Measurements from ENCODE around the gene TNFRSF21.
"Not testable (repeated sequence)": the region's sequence is repeated elsewhere in the genome, so short reads cannot be mapped to it uniquely, and the experiment has no call there.

TNFRSF21 gene

DNA sequence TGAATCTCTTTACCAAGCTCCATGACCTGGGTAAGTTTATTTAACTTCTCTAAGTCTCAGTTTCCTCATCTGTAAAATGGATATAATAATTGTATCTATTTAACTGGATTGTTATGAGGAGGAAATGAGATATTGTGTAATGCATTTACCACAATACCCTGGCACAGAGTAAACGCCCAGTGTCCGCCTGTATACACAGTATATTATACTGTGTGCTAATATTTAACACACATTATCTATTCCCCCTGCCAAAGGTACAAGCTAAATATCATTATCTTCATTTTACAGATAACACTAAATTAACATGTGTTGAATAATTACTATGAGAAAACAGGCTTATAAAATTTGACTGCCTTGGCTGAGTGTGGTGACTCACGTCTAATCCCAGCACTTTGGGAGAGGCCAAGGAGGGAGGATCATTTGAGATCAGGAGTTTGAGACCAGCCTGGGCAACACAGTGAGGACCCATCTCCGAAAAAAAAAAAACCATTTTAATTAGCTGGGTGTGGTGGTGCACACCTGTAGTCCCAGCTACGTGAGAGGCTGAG lies 38.7 kb upstream of the TNFRSF21 start:
- Histone ChIP-seq H3K9ac (ENCODE audit: low read length in 5 of 5) (no peak overlapping the region), H3K27me3 (ENCODE audit: control insufficient read depth in 5 of 5, insufficient read depth in 4 of 5, low read length in 5 of 5) (no peaks in the 10 kb centered on the region), H3K4me3 (ENCODE audit: low read depth in 1 of 5, low read length in 5 of 5) (no peak overlapping the region), H3K4me1 (ENCODE audit: control insufficient read depth in 5 of 5, insufficient read depth in 5 of 5, low read length in 5 of 5) (no peaks in the 10 kb centered on the region), H3K36me3 (ENCODE audit: control insufficient read depth in 5 of 5, insufficient read depth in 5 of 5, low read length in 5 of 5) (no peaks in the 10 kb centered on the region), H3K27ac (ENCODE audit: low read depth, low read length) (no peak overlapping the region), H3K9me3 (ENCODE audit: control insufficient read depth in 5 of 5, low read length in 5 of 5) (no peaks in the 10 kb centered on the region)

DNA sequence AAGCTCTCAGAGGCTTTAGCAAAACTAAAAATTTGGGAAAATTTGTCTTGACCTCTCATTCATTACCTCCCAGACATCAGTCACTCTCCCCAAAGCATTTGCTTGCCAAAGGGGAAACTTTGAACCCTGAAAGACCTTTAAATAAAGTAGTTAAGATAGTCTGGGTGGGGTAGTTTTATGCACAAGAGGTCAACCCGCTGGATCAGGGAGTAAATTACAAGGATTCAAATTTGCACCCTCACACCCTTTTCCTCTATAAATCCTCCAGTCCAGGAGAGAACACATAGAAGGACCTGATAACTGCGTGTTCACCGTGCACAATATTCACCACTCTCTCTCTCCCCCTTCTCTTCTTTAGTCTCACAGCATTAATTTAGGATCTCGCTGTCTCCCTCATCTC lies 36.1 kb upstream of the TNFRSF21 start:
- H3K27me3 ChIP-seq (ENCODE audit: control insufficient read depth in 5 of 5, insufficient read depth in 4 of 5, low read length in 5 of 5): no peaks in the 10 kb centered on the region
- H3K9ac ChIP-seq (ENCODE audit: low read length in 5 of 5): no peak overlapping the region
- no peak overlapping the region for H3K27ac ChIP-seq (ENCODE audit: low read depth, low read length)
- peaks cover 0 to 6% (median 0%) of the 10 kb centered on the region in 5 donors for H3K4me1 ChIP-seq (ENCODE audit: control insufficient read depth in 5 of 5, insufficient read depth in 5 of 5, low read length in 5 of 5)
- no peaks in the 10 kb centered on the region for H3K36me3 ChIP-seq (ENCODE audit: control insufficient read depth in 5 of 5, insufficient read depth in 5 of 5, low read length in 5 of 5)
- no peaks in the 10 kb centered on the region for H3K9me3 ChIP-seq (ENCODE audit: control insufficient read depth in 5 of 5, low read length in 5 of 5)
- H3K4me3 ChIP-seq (ENCODE audit: low read depth in 1 of 5, low read length in 5 of 5): no peak overlapping the region

DNA sequence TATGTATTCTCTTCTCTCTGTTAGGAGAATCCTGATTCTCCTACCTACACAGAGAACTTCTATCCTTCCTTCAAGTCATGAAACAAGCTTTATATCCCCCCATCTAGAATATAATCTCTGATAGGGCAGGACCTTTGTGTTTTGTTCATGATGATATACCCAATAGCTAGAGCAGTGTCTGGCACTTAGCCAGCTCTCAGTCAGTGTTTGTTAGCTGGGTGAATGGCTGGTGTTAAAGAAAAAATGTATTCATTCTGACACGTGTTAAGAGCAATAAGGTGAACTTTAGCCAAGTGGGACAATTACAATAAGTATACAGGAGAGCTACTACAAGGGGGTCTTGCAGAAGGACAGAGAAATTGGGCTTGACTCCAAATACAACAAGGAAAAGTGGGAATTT lies 34.3 kb upstream of the TNFRSF21 start:
- H3K27me3 ChIP-seq (ENCODE audit: control insufficient read depth in 5 of 5, insufficient read depth in 4 of 5, low read length in 5 of 5): no peaks in the 10 kb centered on the region
- H3K9me3 ChIP-seq (ENCODE audit: control insufficient read depth in 5 of 5, low read length in 5 of 5): no peaks in the 10 kb centered on the region
- H3K9ac ChIP-seq (ENCODE audit: low read length in 5 of 5): no peak overlapping the region
- no peaks in the 10 kb centered on the region for H3K36me3 ChIP-seq (ENCODE audit: control insufficient read depth in 5 of 5, insufficient read depth in 5 of 5, low read length in 5 of 5)
- H3K4me1 ChIP-seq (ENCODE audit: control insufficient read depth in 5 of 5, insufficient read depth in 5 of 5, low read length in 5 of 5): peaks cover 0 to 6% (median 0%) of the 10 kb centered on the region in 5 donors
- no peak overlapping the region for H3K4me3 ChIP-seq (ENCODE audit: low read depth in 1 of 5, low read length in 5 of 5)
- H3K27ac ChIP-seq (ENCODE audit: low read depth, low read length): no peak overlapping the region

DNA sequence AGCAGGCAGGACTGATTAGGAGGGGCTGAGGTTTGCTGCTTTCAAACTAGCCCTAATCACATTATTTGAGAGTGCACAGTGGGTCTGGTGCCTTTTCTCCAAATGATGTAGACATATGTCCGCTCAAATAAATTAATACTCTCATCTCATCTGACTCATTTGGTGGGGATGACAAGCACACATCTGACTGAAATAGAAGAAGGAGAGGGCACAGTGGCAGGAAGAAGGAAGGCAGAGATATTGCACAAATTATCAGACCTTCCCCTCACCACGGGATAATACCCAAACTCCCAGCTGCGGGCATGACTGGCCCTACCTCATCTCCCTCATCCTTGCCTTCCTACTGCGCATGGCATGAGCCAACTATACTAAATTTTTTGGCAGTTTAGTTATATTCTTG lies 33.9 kb upstream of the TNFRSF21 start:
- no peaks in the 10 kb centered on the region for H3K36me3 ChIP-seq (ENCODE audit: control insufficient read depth in 5 of 5, insufficient read depth in 5 of 5, low read length in 5 of 5)
- peaks cover 0 to 6% (median 0%) of the 10 kb centered on the region in 5 donors for H3K4me1 ChIP-seq (ENCODE audit: control insufficient read depth in 5 of 5, insufficient read depth in 5 of 5, low read length in 5 of 5)
- no peak overlapping the region for H3K4me3 ChIP-seq (ENCODE audit: low read depth in 1 of 5, low read length in 5 of 5)
- no peak overlapping the region for H3K27ac ChIP-seq (ENCODE audit: low read depth, low read length)
- H3K9me3 ChIP-seq (ENCODE audit: control insufficient read depth in 5 of 5, low read length in 5 of 5): no peaks in the 10 kb centered on the region
- H3K9ac ChIP-seq (ENCODE audit: low read length in 5 of 5): no peak overlapping the region
- H3K27me3 ChIP-seq (ENCODE audit: control insufficient read depth in 5 of 5, insufficient read depth in 4 of 5, low read length in 5 of 5): no peaks in the 10 kb centered on the region

DNA sequence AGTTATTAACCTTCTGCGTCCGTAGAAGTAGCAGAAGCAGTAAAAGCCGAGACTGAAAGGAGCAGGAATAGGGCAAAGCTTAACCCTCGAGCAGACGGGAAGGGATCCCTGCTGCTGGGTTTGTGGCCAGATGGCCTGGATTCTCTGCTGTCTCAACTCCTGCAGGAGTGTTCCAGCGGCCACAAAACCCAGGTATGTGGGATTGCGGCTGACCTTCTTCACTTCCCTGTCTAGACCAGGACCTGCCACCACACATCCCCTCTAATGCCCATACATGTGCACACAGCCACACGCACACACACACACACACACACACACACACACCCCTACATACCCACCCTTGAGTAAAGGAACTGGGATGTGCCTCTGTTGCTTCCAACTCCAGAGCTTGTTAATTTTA lies 33.1 kb upstream of the TNFRSF21 start:
- Histone ChIP-seq H3K9ac (ENCODE audit: low read length in 5 of 5) (no peak overlapping the region), H3K4me1 (ENCODE audit: control insufficient read depth in 5 of 5, insufficient read depth in 5 of 5, low read length in 5 of 5) (peaks cover 0 to 6% (median 0%) of the 10 kb centered on the region in 5 donors), H3K36me3 (ENCODE audit: control insufficient read depth in 5 of 5, insufficient read depth in 5 of 5, low read length in 5 of 5) (no peaks in the 10 kb centered on the region), H3K27ac (ENCODE audit: low read depth, low read length) (no peak overlapping the region), H3K4me3 (ENCODE audit: low read depth in 1 of 5, low read length in 5 of 5) (no peak overlapping the region), H3K27me3 (ENCODE audit: control insufficient read depth in 5 of 5, insufficient read depth in 4 of 5, low read length in 5 of 5) (no peaks in the 10 kb centered on the region), H3K9me3 (ENCODE audit: control insufficient read depth in 5 of 5, low read length in 5 of 5) (no peaks in the 10 kb centered on the region)

DNA sequence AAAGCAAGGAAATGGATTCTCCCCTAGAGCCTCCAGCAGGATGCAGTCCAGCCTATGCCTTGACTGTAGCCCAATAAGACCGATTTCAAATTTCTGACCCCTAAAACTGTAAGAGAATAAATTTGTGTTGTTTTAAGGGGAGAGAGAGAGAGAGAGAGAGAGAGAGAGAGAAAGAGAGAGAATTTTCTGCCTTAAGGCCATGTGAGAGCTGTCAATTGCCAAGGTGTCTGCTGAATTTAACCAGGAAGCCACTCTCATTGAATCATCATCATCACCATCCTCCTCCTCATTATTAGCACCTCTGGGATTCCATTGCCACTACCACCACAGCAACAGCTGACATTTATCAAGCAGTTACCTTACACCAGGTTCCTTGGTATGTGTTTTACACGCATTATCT lies 27.8 kb upstream of the TNFRSF21 start:
- no peak overlapping the region for H3K9ac ChIP-seq (ENCODE audit: low read length in 5 of 5)

DNA sequence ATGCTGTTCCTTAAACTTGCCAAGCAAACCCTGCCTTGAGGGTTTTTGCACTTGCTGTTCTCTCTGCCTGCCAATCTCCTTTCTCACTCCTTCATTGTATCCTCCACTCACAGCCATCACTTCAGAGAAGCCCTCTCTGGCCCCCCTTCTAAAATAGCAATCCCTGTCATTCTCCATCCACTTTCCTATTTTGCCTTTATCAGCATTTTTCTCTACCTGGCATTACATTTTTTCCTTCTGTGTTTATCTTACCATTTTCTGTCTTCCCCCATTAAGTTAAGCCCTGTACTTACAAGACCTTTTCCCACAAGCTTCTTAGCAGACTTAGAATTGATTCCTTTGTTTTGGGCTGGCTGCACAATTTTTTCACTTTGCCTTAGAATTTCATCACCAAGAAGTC lies 26.6 kb upstream of the TNFRSF21 start:
- Histone ChIP-seq H3K27ac (ENCODE audit: low read depth, low read length) (no peak overlapping the region), H3K4me3 (ENCODE audit: low read depth in 1 of 5, low read length in 5 of 5) (no peak overlapping the region), H3K27me3 (ENCODE audit: control insufficient read depth in 5 of 5, insufficient read depth in 4 of 5, low read length in 5 of 5) (no peaks in the 10 kb centered on the region), H3K36me3 (ENCODE audit: control insufficient read depth in 5 of 5, insufficient read depth in 5 of 5, low read length in 5 of 5) (no peaks in the 10 kb centered on the region), H3K9me3 (ENCODE audit: control insufficient read depth in 5 of 5, low read length in 5 of 5) (no peaks in the 10 kb centered on the region), H3K9ac (ENCODE audit: low read length in 5 of 5) (no peak overlapping the region), H3K4me1 (ENCODE audit: control insufficient read depth in 5 of 5, insufficient read depth in 5 of 5, low read length in 5 of 5) (peaks cover 0 to 5% (median 0%) of the 10 kb centered on the region in 5 donors)

More for the DNA sequence above, 27.8 kb upstream of the TNFRSF21 start:
- H3K36me3 ChIP-seq (ENCODE audit: control insufficient read depth in 5 of 5, insufficient read depth in 5 of 5, low read length in 5 of 5): no peaks in the 10 kb centered on the region
- peaks cover 0 to 5% (median 0%) of the 10 kb centered on the region in 5 donors for H3K4me1 ChIP-seq (ENCODE audit: control insufficient read depth in 5 of 5, insufficient read depth in 5 of 5, low read length in 5 of 5)
- no peaks in the 10 kb centered on the region for H3K9me3 ChIP-seq (ENCODE audit: control insufficient read depth in 5 of 5, low read length in 5 of 5)
- no peak overlapping the region for H3K27ac ChIP-seq (ENCODE audit: low read depth, low read length)
- no peaks in the 10 kb centered on the region for H3K27me3 ChIP-seq (ENCODE audit: control insufficient read depth in 5 of 5, insufficient read depth in 4 of 5, low read length in 5 of 5)
- H3K4me3 ChIP-seq (ENCODE audit: low read depth in 1 of 5, low read length in 5 of 5): no peak overlapping the region

DNA sequence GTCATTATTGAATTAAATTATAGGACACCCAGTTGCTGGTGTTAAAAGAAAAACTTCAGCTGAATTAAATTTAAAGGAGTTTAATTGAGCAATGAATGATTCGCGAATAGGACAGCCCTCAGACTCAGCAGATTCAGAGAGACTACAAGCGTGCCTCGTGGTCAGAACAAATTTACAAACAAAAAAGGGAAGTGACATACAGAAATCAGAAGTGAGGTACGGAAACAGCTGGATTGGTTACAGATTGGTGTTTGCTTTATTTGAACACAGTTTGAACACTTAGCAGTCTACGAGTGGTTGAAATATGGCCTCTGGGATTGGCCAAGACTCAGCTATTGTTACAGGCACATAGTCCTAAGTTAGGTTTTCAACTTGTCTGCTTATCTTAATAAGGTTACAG lies 25.8 kb upstream of the TNFRSF21 start:
- Histone ChIP-seq H3K4me3 (ENCODE audit: low read depth in 1 of 5, low read length in 5 of 5) (no peak overlapping the region), H3K9me3 (ENCODE audit: control insufficient read depth in 5 of 5, low read length in 5 of 5) (no peaks in the 10 kb centered on the region), H3K36me3 (ENCODE audit: control insufficient read depth in 5 of 5, insufficient read depth in 5 of 5, low read length in 5 of 5) (no peaks in the 10 kb centered on the region), H3K9ac (ENCODE audit: low read length in 5 of 5) (no peak overlapping the region), H3K27ac (ENCODE audit: low read depth, low read length) (no peak overlapping the region), H3K4me1 (ENCODE audit: control insufficient read depth in 5 of 5, insufficient read depth in 5 of 5, low read length in 5 of 5) (peaks cover 0 to 5% (median 0%) of the 10 kb centered on the region in 5 donors), H3K27me3 (ENCODE audit: control insufficient read depth in 5 of 5, insufficient read depth in 4 of 5, low read length in 5 of 5) (no peaks in the 10 kb centered on the region)

DNA sequence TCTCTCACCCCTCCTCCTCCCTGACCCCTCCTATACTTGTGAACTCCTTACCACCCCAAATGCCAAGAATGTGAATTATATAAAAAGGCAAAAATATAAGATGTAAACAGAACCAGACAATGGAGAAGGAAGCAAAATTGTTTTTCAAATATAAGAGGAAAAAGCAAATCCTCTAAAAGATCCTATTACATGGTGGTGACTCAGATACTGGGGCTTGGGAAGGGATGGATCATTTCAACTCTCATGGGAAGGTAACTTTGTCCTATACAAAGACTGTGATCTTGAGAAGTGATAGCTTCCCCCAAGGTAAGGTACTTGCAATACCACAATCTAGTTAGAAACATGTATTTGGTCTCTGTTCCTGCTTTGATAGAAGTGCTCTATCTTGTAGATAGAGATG lies 24.6 kb upstream of the TNFRSF21 start:
- Histone ChIP-seq H3K9ac (ENCODE audit: low read length in 5 of 5) (no peak overlapping the region), H3K27me3 (ENCODE audit: control insufficient read depth in 5 of 5, insufficient read depth in 4 of 5, low read length in 5 of 5) (no peaks in the 10 kb centered on the region), H3K9me3 (ENCODE audit: control insufficient read depth in 5 of 5, low read length in 5 of 5) (no peaks in the 10 kb centered on the region), H3K4me1 (ENCODE audit: control insufficient read depth in 5 of 5, insufficient read depth in 5 of 5, low read length in 5 of 5) (peaks cover 0 to 5% (median 0%) of the 10 kb centered on the region in 5 donors), H3K27ac (ENCODE audit: low read depth, low read length) (no peak overlapping the region), H3K36me3 (ENCODE audit: control insufficient read depth in 5 of 5, insufficient read depth in 5 of 5, low read length in 5 of 5) (no peaks in the 10 kb centered on the region), H3K4me3 (ENCODE audit: low read depth in 1 of 5, low read length in 5 of 5) (no peak overlapping the region)

DNA sequence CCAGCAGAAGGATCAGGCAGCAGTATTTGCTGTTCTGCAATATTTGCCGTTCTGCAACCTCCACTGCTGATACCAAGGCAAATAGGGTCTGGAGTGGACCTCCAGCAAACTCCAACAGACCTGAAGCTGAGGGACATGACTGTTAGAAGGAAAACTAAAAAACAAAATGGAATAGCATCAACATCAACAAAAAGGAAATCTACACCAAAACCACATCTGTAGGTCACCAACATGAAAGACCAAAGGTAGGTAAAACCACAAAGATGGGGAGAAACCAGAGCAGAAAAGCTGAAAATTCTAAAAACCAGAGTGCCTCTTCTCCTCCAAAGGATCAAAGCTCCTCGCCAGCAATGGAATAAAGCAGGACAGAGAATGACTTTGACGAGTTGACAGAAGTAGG lies 18.9 kb upstream of the TNFRSF21 start:
- H3K9ac ChIP-seq (ENCODE audit: low read length in 5 of 5); H3K27me3 ChIP-seq (ENCODE audit: control insufficient read depth in 5 of 5, insufficient read depth in 4 of 5, low read length in 5 of 5); H3K4me1 ChIP-seq (ENCODE audit: control insufficient read depth in 5 of 5, insufficient read depth in 5 of 5, low read length in 5 of 5); H3K27ac ChIP-seq (ENCODE audit: low read depth, low read length); H3K4me3 ChIP-seq (ENCODE audit: low read depth in 1 of 5, low read length in 5 of 5); H3K9me3 ChIP-seq (ENCODE audit: control insufficient read depth in 5 of 5, low read length in 5 of 5); H3K36me3 ChIP-seq (ENCODE audit: control insufficient read depth in 5 of 5, insufficient read depth in 5 of 5, low read length in 5 of 5): not testable (repeated sequence)

DNA sequence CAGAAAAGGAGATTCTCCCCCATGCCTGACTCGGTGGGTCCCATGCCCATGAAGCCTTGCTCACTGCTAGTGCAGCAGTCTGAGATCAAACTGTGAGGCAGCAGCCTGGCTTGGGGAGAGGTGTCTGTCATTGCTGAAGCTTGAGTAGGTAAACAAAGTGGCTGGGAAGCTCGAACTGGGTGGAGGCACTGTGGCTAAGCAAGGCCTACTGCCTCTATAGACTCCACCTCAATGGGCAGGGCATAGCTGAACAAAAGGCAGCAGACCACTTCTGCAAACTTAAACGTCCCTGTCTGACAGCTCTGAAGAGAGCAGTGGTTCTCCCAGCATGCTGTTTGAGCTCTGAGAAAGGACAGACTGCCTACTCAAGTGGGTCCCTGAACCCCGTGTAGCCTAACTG lies 18.4 kb upstream of the TNFRSF21 start:
- not testable (repeated sequence) for H3K36me3 ChIP-seq (ENCODE audit: control insufficient read depth in 5 of 5, insufficient read depth in 5 of 5, low read length in 5 of 5); H3K4me3 ChIP-seq (ENCODE audit: low read depth in 1 of 5, low read length in 5 of 5); H3K27me3 ChIP-seq (ENCODE audit: control insufficient read depth in 5 of 5, insufficient read depth in 4 of 5, low read length in 5 of 5); H3K9ac ChIP-seq (ENCODE audit: low read length in 5 of 5); H3K27ac ChIP-seq (ENCODE audit: low read depth, low read length); H3K4me1 ChIP-seq (ENCODE audit: control insufficient read depth in 5 of 5, insufficient read depth in 5 of 5, low read length in 5 of 5); H3K9me3 ChIP-seq (ENCODE audit: control insufficient read depth in 5 of 5, low read length in 5 of 5)
